ENCODE data around the gene SRPK3. TPM values are rescaled to one million over a fixed set of nuclear protein-coding genes. Genes with fewer than 3 reads are reported as not detected.
A peak's percentile ranks its signal among the peaks of the same experiment; 100 is the strongest.

SRPK3 gene
- total RNA-seq, 1 donor from 2014 or later: 85.1 TPM

DNA sequence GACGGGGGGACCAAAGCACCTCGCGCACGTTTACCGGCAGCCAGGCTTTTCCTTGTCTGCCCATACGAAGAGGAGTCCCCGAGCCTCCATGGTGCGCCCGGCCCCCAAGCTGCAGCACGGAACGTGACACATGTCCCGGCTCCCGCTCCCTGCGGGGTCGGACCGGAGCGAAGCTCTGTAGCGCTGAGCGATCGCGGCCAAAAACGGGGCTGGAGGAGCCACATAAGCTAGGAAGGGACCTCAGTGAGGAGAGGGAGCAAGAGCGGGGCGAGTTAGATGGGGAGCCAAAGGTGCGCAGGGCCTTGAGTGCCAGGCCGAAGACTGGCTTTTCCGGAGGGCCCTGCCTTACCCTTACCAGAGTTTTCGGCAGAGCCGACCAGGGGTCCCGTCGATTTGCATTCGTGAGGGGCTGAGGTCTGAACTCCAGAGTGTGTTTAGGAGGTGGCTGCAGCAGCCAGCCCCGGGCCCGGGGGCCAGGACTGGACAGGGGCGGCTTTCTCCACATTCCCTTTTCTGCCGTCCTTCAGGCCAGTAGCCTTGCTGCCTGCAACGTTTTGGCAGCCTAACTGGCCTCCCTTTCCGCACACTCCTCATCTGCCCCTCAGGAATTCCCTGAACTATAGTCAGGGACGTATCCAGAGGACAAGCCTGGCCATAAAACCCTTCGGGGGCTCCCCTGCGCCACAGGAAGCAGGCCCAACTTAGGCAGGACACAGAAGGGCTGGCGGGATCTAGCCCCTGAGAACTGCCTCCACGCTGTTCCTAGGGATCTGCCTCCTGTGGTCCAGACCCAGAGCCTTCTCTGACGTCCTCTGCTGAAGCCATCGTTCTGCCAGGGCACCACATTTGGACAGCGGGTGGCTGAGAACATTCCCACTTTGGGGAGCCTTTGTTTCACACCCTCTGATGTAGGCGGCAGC is 14.3 kb downstream of the SRPK3 start:
- no peaks in the 10 kb centered on the region for H3K9me3 ChIP-seq (ENCODE audit: control insufficient read depth in 3 of 3, low read length in 3 of 3)
- peaks cover 38 to 55% (median 44%) of the 10 kb centered on the region in 3 donors for H3K4me1 ChIP-seq (ENCODE audit: control insufficient read depth in 3 of 3, insufficient read depth in 3 of 3, low read length in 3 of 3)
- peak overlapping the region; percentile 77 to 83 (median 78) for H3K4me3 ChIP-seq (ENCODE audit: low read length in 3 of 3)

GRCh38 chrX:153797415-153798015 is 16.7 kb downstream of the SRPK3 start:
- Histone ChIP-seq H3K9me3 (ENCODE audit: control insufficient read depth in 3 of 3, low read length in 3 of 3) (no peaks in the 10 kb centered on the region), H3K36me3 (ENCODE audit: control insufficient read depth in 3 of 3, insufficient read depth in 3 of 3, low read length in 3 of 3) (peaks cover 7 to 17% (median 13%) of the 10 kb centered on the region in 3 donors), H3K27ac (ENCODE audit: low read depth, low read length) (no peak overlapping the region), H3K4me1 (ENCODE audit: control insufficient read depth in 3 of 3, insufficient read depth in 3 of 3, low read length in 3 of 3) (peaks cover 27 to 41% (median 36%) of the 10 kb centered on the region in 3 donors), H3K4me3 (ENCODE audit: low read length in 3 of 3) (no peak overlapping the region), H3K9ac (ENCODE audit: low read depth in 1 of 3, low read length in 3 of 3) (no peak overlapping the region), H3K27me3 (ENCODE audit: control insufficient read depth in 3 of 3, insufficient read depth in 3 of 3, low read length in 3 of 3) (no peaks in the 10 kb centered on the region)

More for the DNA sequence above, 14.3 kb downstream of the SRPK3 start:
- Histone ChIP-seq H3K27ac (ENCODE audit: low read depth, low read length) (peak overlapping the region; percentile 90), H3K36me3 (ENCODE audit: control insufficient read depth in 3 of 3, insufficient read depth in 3 of 3, low read length in 3 of 3) (peaks cover 7 to 17% (median 13%) of the 10 kb centered on the region in 3 donors), H3K9ac (ENCODE audit: low read depth in 1 of 3, low read length in 3 of 3) (peak overlapping the region; percentile 76 to 92 (median 81)), H3K27me3 (ENCODE audit: control insufficient read depth in 3 of 3, insufficient read depth in 3 of 3, low read length in 3 of 3) (no peaks in the 10 kb centered on the region)

DNA sequence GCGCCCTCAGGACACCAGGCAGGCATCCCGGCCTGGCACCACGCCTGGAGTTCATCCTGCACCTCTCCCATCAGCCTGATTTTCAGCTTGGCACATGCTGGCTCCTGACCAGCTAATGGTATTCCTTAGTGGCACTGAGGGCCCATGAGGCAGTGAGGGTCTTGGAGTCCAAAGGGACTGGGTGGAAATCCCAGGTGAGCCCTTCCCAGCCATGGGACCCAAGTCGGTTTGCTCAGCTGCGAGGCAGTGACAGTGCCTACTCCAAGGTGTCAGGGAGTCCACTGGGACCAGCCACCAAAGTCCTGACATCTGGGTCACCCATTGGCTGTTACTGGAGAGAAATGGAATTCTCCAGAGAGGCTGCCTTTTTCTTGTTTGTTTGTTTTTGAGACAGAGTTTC is 18.5 kb downstream of the SRPK3 start:
- no peak overlapping the region for H3K9ac ChIP-seq (ENCODE audit: low read depth in 1 of 3, low read length in 3 of 3)
- H3K36me3 ChIP-seq (ENCODE audit: control insufficient read depth in 3 of 3, insufficient read depth in 3 of 3, low read length in 3 of 3): peaks cover 7 to 17% (median 13%) of the 10 kb centered on the region in 3 donors
- no peak overlapping the region for H3K4me3 ChIP-seq (ENCODE audit: low read length in 3 of 3)
- no peak overlapping the region for H3K27ac ChIP-seq (ENCODE audit: low read depth, low read length)
- H3K4me1 ChIP-seq (ENCODE audit: control insufficient read depth in 3 of 3, insufficient read depth in 3 of 3, low read length in 3 of 3): peaks cover 18 to 30% (median 25%) of the 10 kb centered on the region in 3 donors
- no peaks in the 10 kb centered on the region for H3K9me3 ChIP-seq (ENCODE audit: control insufficient read depth in 3 of 3, low read length in 3 of 3)
- no peaks in the 10 kb centered on the region for H3K27me3 ChIP-seq (ENCODE audit: control insufficient read depth in 3 of 3, insufficient read depth in 3 of 3, low read length in 3 of 3)

- H3K27ac ChIP-seq (ENCODE audit: low read depth, low read length): no peak overlapping the region
- H3K36me3 ChIP-seq (ENCODE audit: control insufficient read depth in 3 of 3, insufficient read depth in 3 of 3, low read length in 3 of 3): peaks cover 7 to 17% (median 13%) of the 10 kb centered on the region in 3 donors
- H3K4me3 ChIP-seq (ENCODE audit: low read length in 3 of 3): no peak overlapping the region
- H3K27me3 ChIP-seq (ENCODE audit: control insufficient read depth in 3 of 3, insufficient read depth in 3 of 3, low read length in 3 of 3): no peaks in the 10 kb centered on the region
- peaks cover 15 to 23% (median 22%) of the 10 kb centered on the region in 3 donors for H3K4me1 ChIP-seq (ENCODE audit: control insufficient read depth in 3 of 3, insufficient read depth in 3 of 3, low read length in 3 of 3)
- H3K9ac ChIP-seq (ENCODE audit: low read depth in 1 of 3, low read length in 3 of 3): peak overlapping the region in 1 of 3 donors; percentile 40
- H3K9me3 ChIP-seq (ENCODE audit: control insufficient read depth in 3 of 3, low read length in 3 of 3): no peaks in the 10 kb centered on the region
Measured at GRCh38 chrX:153800177-153800722, 19.4 kb downstream of the SRPK3 start.

DNA sequence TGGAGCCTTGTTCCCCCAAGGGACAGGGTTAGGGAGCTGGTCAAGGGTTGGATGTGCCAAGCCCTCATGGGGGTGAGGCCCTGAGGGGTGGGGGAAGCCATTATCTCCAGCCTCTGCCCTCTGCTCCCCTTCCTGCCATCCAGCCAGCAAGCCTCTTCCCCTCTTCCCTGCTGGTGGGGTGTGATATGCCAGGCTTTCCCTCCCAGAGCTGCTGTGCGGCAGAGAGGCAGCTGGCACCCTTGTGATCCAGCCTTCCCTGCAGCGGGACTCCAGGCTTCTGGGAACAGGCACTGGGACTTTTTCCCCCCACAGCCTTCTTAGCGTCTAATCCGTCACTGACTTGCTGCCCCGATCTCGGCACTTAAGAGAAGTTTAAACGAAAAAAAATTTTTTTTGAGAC is 19.9 kb downstream of the SRPK3 start:
- Histone ChIP-seq H3K9me3 (ENCODE audit: control insufficient read depth in 3 of 3, low read length in 3 of 3) (no peaks in the 10 kb centered on the region), H3K4me3 (ENCODE audit: low read length in 3 of 3) (no peak overlapping the region), H3K9ac (ENCODE audit: low read depth in 1 of 3, low read length in 3 of 3) (no peak overlapping the region), H3K4me1 (ENCODE audit: control insufficient read depth in 3 of 3, insufficient read depth in 3 of 3, low read length in 3 of 3) (peaks cover 10 to 18% (median 18%) of the 10 kb centered on the region in 3 donors), H3K27me3 (ENCODE audit: control insufficient read depth in 3 of 3, insufficient read depth in 3 of 3, low read length in 3 of 3) (no peaks in the 10 kb centered on the region), H3K36me3 (ENCODE audit: control insufficient read depth in 3 of 3, insufficient read depth in 3 of 3, low read length in 3 of 3) (peaks cover 7 to 17% (median 13%) of the 10 kb centered on the region in 3 donors), H3K27ac (ENCODE audit: low read depth, low read length) (no peak overlapping the region)

GRCh38 chrX:153801669-153802068 is 20.8 kb downstream of the SRPK3 start:
- H3K36me3 ChIP-seq (ENCODE audit: control insufficient read depth in 3 of 3, insufficient read depth in 3 of 3, low read length in 3 of 3): peaks cover 5 to 17% (median 13%) of the 10 kb centered on the region in 3 donors
- no peaks in the 10 kb centered on the region for H3K27me3 ChIP-seq (ENCODE audit: control insufficient read depth in 3 of 3, insufficient read depth in 3 of 3, low read length in 3 of 3)
- H3K9ac ChIP-seq (ENCODE audit: low read depth in 1 of 3, low read length in 3 of 3): no peak overlapping the region
- H3K4me3 ChIP-seq (ENCODE audit: low read length in 3 of 3): no peak overlapping the region
- peaks cover 4 to 13% (median 10%) of the 10 kb centered on the region in 3 donors for H3K4me1 ChIP-seq (ENCODE audit: control insufficient read depth in 3 of 3, insufficient read depth in 3 of 3, low read length in 3 of 3)
- no peaks in the 10 kb centered on the region for H3K9me3 ChIP-seq (ENCODE audit: control insufficient read depth in 3 of 3, low read length in 3 of 3)
- no peak overlapping the region for H3K27ac ChIP-seq (ENCODE audit: low read depth, low read length)

- Histone ChIP-seq H3K9ac (ENCODE audit: low read depth in 1 of 3, low read length in 3 of 3) (no peak overlapping the region), H3K27me3 (ENCODE audit: control insufficient read depth in 3 of 3, insufficient read depth in 3 of 3, low read length in 3 of 3) (no peaks in the 10 kb centered on the region), H3K4me1 (ENCODE audit: control insufficient read depth in 3 of 3, insufficient read depth in 3 of 3, low read length in 3 of 3) (peaks cover 4 to 13% (median 10%) of the 10 kb centered on the region in 3 donors), H3K9me3 (ENCODE audit: control insufficient read depth in 3 of 3, low read length in 3 of 3) (no peaks in the 10 kb centered on the region), H3K27ac (ENCODE audit: low read depth, low read length) (no peak overlapping the region), H3K4me3 (ENCODE audit: low read length in 3 of 3) (no peak overlapping the region), H3K36me3 (ENCODE audit: control insufficient read depth in 3 of 3, insufficient read depth in 3 of 3, low read length in 3 of 3) (peaks cover 2 to 11% (median 11%) of the 10 kb centered on the region in 3 donors)
Measured at GRCh38 chrX:153802513-153803045, 21.7 kb downstream of the SRPK3 start.

GRCh38 chrX:153803211-153804099 is 22.6 kb downstream of the SRPK3 start:
- Histone ChIP-seq H3K9ac (ENCODE audit: low read depth in 1 of 3, low read length in 3 of 3) (no peak overlapping the region), H3K4me3 (ENCODE audit: low read length in 3 of 3) (no peak overlapping the region), H3K36me3 (ENCODE audit: control insufficient read depth in 3 of 3, insufficient read depth in 3 of 3, low read length in 3 of 3) (peaks cover 0 to 4% (median 3%) of the 10 kb centered on the region in 3 donors), H3K4me1 (ENCODE audit: control insufficient read depth in 3 of 3, insufficient read depth in 3 of 3, low read length in 3 of 3) (peaks cover 4 to 13% (median 10%) of the 10 kb centered on the region in 3 donors), H3K27ac (ENCODE audit: low read depth, low read length) (no peak overlapping the region), H3K9me3 (ENCODE audit: control insufficient read depth in 3 of 3, low read length in 3 of 3) (no peaks in the 10 kb centered on the region), H3K27me3 (ENCODE audit: control insufficient read depth in 3 of 3, insufficient read depth in 3 of 3, low read length in 3 of 3) (peaks cover 0 to under 1% (median 0%) of the 10 kb centered on the region in 3 donors)

DNA sequence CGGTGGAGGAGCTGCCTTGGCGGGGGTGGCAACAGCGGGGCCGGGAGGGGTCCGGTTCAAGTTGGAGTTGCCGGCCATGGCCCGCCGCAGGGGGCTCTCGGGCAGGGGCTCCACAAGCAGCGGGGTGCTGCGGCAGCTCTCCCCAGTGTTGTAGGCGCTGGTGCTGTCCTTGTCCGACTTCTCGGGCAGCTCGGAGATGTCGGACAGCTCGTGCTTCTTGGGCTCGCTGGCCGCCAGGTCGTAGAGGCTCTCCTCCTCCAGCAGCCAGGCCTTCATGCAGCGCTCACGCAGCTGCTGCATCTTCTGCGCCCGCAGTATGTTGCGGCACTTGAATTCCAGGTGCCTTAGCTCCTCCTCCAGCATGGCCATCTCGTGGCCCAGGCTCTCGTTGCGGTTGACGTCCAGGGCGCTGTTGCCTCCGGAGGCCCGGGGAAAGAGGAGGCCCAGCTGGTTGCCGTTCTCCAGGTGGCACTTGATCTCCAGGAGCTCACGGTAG is 23.3 kb downstream of the SRPK3 start:
- Histone ChIP-seq H3K4me3 (ENCODE audit: low read length in 3 of 3) (no peak overlapping the region), H3K4me1 (ENCODE audit: control insufficient read depth in 3 of 3, insufficient read depth in 3 of 3, low read length in 3 of 3) (peaks cover 4 to 12% (median 10%) of the 10 kb centered on the region in 3 donors), H3K9me3 (ENCODE audit: control insufficient read depth in 3 of 3, low read length in 3 of 3) (no peaks in the 10 kb centered on the region)

More for the DNA sequence above, 23.3 kb downstream of the SRPK3 start:
- no peaks in the 10 kb centered on the region for H3K36me3 ChIP-seq (ENCODE audit: control insufficient read depth in 3 of 3, insufficient read depth in 3 of 3, low read length in 3 of 3)
- H3K27ac ChIP-seq (ENCODE audit: low read depth, low read length): no peak overlapping the region
- H3K9ac ChIP-seq (ENCODE audit: low read depth in 1 of 3, low read length in 3 of 3): no peak overlapping the region
- peaks cover 0 to 4% (median 0%) of the 10 kb centered on the region in 3 donors for H3K27me3 ChIP-seq (ENCODE audit: control insufficient read depth in 3 of 3, insufficient read depth in 3 of 3, low read length in 3 of 3)

Measured in skeletal muscle tissue (tissue), 4 donors.